NCI-H82 treated with DMSO at 0.1 percent for 48 hours (cell line): ENCODE data around the gene CYP1B1.

Experiments used
- DNase-seq: peaks from one replicate; lab custom pipeline; 2025; ENCODE audit not compliant: unreplicated experiment; lab: John Stamatoyannopoulos, UW

Gene CYP1B1

DNA sequence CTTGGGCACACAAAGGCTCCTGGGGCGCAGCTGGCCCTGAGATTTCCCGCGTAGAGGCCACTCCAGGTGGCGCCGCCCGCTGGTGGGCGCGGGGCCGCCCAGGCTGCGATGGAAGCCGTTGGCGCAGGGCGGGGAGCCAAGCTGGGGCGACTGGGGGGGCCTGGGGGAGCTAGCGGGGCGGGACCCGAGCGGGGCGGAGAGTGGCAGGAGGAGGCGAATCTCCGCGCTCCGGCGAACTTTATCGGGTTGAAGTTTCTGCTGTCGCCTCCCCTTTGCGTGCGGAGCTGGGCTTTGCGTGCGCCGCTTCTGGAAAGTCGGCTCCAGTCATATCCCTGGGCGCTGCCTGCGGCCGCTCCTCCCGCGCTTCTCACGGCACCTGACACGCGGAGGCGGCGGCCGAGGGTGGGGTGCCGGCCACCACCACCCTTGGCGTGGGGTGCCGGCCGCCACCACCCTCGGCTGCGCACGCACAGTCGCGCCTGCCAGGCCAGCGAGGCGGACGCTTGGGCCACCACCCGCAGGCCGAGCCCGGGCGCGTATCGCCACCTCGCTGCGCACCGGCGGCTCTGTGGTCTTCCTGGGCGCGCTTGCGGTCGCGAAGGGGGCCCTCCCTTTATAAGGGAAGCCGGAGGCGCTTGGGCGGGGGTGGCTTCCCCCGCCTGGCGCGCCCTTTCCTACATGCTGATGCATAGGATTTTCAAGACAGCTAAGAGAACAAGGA lies 919 bp upstream of the CYP1B1 start:
- DNase-seq = peak; percentile 80

DNA sequence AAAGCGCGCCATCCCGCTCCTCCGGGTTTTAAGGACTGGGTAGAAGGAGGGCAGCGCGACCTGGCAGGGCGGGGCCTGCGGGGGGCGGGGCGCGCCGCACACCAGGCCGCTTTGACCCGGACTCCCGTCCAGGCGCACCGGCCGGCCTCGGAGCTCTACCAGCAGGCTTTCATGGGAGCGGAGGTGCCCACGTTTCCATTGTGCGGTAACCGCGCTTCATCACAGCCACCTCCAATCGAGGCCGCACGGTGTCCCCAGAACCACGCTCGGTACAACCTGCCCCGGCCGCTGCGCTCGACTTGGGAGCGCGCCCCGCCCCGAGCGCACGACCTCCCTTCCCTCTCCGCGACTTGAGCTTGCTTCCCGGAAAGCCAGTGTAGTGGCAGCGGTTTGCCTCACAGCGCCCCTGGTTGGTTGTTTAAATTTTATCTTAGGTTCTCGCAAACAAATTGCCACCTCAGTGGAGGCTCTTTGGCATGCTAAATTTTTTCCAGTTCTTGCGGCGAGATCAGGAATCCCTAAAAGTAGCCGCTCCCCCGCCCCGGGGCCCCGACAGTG lies 280 bp upstream of the CYP1B1 start:
- DNase-seq = peak; percentile 79

DNA sequence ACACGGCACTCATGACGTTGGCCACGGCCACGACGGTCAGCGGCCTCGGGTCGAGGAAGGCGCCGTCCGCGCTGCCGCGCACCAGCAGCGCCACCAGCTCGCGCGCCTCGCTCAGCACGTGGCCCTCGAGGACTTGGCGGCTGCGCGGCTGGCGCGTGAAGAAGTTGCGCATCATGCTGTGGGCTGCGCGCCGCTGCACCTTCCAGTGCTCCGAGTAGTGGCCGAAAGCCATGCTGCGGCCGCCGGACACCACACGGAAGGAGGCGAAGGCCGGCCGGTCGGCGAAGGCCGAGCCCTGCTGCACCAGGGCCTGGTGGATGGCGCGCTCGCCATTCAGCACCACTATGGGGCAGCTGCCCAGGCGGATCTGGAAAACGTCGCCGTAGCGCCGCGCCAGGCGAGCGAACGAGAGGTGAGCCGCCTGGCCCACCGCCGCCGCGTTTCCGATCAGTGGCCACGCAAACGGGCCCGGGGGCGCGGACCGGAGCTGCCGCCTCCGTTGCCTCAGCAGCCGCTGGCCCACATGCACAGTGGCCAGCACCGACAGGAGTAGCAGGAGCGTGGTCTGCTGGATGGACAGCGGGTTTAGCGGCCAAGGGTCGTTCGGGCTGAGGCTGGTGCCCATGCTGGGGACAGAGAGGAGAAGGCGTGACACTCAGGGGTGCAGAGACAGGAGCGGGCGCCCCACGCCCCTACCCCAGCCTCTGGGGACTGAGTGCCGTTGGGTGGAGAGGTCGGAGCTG lies 1.0 kb downstream of the CYP1B1 start:
- DNase-seq = no peak

DNA sequence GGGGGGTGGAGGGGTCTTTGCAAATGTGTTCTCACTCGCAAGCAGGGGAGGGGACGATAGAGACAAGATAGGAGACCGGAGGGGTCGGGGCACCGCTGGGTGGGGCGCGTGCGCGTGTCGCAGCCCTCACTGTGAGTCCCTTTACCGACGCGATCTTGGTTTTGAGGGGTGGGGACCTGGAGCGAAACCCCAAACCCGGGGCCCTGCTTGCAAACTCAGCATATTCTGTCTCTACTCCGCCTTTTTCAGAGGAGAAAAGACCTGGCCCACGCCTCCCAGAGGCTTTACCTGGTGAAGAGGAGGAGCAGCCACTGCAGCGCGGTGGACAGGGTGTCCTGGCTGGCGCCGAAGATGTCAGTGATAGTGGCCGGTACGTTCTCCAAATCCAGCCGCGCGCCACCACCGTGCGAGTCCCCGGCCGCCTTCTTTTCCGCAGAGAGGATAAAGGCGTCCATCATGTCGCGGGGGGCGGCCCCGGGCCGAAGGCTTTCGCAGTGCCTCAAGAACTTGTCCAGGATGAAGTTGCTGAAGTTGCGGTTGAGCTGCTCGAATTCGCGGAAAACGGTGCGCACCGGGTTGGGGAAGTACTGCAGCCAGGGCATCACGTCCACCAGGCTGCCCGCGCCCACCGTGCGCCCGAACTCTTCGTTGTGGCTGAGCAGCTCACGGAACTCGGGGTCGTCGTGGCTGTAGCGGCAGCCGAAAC lies 1.7 kb downstream of the CYP1B1 start:
- no peak for DNase-seq

DNA sequence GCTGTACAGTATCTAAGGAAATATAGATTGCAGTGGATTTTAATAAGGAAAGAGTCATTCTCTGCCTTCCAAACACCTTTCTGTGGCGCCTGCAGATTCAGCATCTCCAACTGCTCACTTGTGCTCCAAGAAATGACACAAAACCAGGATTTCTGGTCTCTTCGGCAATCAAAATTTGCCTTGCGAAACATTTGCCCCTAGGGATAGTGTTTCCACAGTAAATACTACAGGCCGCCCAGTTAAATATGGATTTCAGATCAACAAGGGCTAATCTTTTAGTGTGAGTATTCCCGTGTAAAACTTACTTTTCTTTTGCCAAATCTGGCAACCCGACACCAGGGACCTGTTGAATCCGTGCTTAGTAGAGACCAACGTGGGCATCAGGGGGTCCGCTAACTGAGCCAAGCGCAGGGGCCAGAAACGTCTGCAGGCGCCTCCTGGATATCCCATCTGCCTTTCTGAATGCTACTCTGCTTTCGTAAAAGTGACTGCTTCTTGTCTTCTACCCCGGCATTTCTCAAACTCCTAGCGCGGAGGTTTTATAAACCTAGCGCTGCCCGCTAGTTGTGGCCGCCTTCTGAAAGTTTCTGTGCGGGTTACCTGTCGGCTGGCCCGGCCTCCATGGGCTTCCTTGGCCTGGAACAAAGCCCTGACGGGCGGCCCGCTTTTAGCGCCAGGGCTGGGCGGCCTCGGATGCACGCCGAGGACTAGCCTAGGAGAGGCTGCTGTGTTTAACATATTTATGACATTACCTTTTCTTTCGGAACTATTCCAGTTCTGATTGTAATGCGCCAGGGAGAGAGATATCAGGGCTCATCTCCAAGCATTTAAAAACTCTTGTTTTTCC lies 2.5 kb downstream of the CYP1B1 start:
- no peak for DNase-seq

DNA sequence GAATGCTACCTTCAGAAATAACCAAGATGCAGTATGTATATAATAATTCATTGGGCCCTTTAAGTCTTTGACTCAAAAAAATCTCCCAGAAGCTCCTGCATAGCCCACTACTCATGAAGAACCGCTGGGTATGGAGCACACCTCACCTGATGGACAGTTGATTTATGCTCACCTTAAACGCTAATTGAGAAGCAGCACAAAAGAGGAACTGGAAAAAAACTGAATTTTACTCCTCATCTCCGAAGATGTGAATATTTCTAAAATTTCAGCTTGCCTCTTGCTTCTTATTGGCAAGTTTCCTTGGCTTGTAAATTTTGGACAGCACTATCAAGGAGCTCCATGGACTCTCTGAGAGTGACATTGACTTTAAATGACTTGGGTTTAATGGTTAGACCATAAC lies 5.5 kb downstream of the CYP1B1 start:
- DNase-seq = no peak

DNA sequence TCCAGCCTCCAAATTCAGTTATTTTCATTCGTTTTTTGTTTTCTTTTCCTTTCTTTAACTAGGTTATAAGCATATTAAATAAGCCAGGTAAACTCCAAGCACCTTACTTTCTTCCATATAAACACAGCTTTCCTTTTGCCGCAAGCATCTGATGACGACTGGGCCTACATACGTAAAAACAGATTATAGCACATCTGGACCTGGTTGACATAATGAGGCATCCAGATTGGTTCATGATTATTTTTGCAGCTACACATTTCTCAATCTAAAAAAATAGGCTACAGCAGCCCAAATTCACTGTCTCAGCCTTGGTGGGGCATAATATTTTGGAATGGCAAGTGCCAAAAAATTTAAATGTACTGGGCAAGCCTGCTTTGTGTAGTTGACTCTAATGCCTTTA lies 7.7 kb downstream of the CYP1B1 start:
- DNase-seq = no peak

DNA sequence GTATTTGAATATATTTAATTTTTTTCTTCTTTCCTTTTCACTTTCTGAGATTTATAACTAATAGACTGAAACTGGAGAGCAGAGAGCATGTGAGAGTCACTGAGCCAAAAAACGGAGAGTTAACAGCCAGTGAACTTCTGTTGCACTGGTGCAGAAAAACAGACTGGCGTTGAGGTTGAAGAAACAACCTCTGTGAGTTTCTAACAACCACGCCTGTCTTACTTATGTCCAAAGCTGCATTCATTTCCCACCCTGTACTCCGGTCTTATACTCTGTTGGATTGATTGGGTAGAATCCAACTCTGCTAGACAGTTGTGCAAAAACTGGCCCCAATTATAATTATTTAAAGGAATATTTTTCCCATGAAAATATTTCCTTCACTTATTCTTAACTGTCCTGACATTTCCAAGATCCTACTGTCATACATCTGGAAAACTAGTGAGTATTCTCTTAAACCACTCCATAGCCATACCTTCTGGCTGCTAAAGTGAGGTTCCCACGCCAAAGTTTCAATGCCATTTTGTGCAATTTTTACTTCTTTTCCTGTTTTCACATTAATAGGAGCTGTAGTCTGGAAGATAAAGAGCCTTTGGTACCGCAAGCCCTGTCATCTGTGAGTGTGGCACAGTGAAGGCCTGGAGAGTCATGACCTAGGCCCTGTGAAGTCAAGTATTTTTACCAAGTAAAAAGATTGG lies 9.4 kb downstream of the CYP1B1 start:
- no peak for DNase-seq

DNA sequence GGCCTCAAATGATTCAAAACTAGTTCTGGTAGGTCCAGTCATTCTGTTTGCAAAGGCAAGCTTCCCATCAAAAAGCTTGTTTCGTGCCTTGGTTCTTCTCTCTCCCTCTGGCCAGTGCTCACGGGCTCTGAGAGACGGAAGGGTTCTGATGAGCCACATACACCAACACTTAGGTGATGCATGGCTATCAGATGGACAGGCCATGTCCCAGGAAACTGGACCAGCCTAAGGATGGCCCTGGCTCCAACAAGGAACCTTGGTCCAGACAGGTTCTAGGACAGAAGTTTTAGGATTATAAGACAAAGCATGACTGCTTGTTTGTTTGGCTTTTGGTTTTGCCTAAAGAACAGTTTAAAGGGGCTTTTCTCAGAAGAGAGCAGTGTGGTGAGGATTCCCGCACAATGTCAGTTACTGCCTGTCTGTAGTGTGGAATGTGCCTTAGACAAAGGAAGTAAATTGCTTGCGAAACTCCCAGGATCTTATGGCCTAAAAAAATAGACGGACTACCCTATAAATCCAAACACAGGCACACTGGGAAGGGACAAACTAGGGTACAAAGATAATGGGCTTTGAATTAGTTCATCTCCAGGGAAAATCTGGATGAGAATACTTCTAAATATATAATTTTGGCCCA lies 10.3 kb downstream of the CYP1B1 start:
- DNase-seq = no peak

DNA sequence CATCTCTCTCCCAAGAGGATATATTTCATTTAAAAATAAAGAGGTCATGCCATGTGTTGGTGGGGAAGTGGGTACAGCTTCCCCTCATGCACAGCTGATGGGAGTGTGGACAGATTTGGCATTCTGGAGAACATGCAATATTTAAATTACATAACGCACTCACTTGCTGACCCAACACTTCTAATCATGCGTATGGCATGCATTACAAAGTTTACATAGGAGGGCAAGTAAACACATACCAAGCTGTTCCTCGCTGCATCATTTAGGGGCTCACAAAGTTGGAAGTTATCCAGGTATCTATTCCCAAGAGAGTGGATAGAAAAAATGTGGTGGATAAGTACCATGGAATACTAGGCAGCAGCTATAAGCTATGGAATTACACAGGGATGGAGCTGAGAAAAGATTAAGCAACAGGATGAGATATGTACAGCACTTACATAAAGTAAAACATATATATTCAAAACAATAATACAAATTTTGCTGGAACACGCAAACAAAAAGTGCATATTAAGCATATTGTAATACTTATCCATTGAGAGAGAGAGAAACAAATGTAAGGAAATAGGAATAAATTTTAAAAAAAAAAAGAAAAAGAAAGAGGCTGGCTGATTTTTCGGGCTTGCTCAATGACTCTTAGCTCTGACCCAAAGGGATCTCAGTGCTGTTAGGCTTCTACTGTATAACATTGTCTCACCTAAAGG lies 11.0 kb downstream of the CYP1B1 start:
- no peak for DNase-seq

DNA sequence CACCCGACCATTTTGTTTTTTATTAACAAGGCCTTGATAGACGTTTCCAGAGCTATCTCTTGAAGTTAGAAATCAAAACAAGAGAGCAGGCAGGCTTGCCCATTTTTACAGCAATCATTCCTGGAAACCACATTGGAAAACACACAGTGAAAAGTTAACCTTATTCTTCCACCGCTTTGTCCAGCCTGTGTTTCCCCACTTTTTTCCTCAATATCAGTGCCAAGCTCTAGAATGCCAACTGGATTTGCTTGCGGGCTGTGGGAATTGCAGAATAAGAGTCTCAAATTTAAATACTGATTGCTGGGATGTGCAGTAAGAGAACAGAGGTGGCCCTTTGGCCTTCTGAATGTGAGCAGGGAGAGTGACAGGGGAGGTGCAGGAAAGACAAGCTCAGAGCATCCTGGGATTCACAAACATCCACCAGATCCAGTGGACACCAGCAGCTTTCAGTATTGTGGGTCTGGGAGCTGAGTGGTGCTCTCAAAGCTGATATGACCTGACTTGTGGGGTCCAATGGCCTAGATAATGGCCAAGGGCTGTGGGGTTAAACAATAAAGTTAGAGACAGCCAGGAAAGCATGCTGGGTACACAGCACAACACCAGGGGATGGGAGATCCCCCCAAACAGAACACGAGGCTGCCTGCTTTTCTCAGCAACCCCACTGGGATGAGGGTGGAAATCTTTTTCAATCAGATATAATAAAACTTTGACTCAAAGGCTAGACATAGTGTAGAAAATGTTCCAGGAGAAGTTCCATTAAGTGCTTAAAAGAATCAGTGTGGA lies 15.5 kb downstream of the CYP1B1 start:
- no peak for DNase-seq

DNA sequence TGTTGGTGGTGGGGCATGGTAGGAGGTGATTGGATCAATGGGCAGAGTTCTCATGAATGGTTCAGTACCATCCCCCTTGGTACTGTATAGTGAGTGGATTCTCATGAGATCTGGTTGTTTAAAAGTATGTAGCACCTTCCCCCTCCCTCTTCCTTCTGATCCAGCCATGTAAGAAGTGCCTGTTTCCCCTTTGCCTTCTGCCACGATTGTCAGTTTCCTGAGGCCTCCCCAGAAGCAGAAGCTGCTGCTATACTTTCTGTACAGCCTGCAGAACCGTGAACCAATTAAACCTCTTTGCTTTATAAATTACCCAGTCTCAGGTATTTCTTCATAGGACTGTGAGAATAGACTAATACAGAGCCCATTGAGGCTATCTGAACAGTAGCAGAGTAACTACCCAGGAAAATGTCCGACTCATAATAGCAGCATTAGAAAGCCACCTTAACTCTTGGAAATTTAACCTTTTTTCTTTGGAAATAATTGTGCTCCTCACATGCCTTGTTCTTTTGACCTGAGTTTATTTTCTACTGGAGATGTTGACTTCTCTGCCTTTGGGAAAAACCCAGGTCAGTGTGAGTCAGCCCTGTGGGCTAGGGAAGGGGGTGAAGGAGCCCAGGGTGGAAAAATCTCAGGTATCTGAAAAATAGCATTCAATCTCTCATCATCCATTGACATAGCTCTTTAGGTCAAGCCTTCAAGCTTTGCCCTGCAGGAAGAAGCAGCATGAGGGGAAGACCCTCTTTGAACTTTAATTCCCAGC lies 18.1 kb downstream of the CYP1B1 start:
- no peak for DNase-seq

DNA sequence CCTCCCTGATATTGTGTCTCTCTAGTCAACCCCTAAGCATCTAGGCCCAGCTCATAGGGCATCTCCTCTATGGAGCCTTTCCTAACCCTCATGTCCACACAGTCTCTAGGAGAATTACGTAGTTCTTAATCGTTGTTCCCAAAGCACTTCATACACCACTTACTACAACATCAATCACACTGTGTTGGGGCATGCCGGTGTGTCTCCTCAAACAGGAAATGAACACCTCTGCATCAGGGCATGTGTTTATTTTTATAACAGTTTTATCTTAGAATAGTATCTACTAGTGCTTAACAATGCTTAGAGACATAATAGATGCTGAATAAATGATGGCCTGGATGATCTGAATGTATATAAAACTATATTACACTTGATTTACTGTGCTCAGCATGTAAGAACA lies 19.7 kb downstream of the CYP1B1 start:
- no peak for DNase-seq

DNA sequence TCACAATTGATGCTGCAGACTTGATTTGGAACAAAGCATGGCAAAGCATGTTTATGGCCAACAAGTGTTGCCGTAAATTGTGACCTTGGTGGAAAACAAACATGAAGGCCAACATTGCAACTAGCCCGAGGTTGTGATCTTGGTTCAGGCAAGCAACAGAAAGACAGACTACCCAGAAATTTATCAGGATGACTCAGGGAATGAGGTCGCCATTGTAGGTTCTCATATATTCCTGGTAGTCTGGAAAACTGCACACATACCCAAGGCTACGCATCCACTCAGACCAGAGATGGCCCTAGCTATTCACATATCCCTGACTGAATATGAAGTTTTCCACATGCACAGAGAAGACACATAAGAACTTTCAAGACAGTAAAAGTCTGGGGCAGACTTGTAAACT lies 30.1 kb downstream of the CYP1B1 start:
- no peak for DNase-seq

DNA sequence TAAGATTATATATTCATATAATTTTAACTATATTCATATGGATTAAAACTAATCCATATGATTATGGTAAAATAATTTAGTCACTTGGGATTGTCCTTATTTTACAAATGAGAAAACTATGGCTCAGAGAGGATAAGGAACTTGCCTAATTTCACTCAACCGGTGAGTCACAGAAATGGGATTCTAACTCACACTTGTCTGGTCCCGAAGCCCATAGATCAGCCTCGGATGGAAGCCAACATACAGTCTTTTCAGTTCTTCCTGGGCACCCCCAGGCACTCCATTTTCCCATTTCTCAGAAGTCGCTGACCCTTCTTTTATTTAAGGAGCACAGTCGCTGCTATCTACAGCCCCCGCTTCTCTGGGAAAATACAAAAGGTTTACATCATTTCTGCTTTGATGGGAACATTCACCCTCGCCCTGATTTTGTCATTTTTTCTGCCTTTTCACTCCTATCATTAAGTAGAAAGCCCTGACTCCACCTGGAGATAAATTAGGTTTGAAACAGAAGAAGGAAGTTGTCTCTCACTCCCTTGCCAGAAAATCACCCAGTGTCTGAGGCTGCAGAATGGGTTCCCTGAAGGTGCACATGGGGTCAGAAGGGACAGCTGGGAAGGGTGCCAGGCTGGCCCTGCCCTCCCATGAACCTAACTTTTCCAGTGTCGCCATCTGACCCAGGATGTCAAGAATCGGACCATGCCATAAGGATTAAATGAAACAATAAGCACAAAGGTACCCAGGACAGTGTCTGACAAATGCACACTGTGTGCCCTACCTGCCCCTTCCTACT lies 36.6 kb downstream of the CYP1B1 start:
- DNase-seq = no peak

DNA sequence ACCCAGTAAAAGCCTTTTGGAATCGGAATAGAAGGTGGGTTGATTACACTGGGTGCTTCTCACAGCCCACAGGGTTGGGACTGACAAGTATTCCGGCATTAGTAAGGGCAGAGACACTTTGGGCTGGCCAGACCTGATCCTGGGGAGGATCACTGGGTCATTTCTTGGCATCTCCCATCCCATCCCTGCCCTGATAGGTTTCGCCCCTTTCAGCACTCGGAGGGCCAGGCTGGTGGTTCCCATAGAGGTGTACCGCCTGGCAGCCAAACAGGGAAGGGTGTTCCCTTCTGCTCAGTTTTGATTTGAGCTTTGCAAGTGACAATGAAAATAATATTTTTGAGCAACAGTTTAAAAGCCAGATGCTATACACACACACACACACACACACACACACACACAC lies 37.3 kb downstream of the CYP1B1 start:
- DNase-seq = no peak
